ENCODE results near the gene DNAJC22. TPM values are rescaled to one million over a fixed set of nuclear protein-coding genes. Genes with fewer than 3 reads are reported as not detected.

DNAJC22 gene
- total and polyA plus RNA-seq, 2 of the 13 experiments (the other 11 are each of a cell fraction or from before 2014, with no cell fraction given), result 25.2 to 31.7 TPM

- peak; percentile 81 for TF ChIP-seq PRDM15 (CRISPR knock-in tag; IDR thresholded peaks at IDR 0.05)
- TF ChIP-seq HNF4G (IDR thresholded peaks at IDR 0.05; ENCODE audit: borderline replicate concordance, low read depth, low read length), result peak; percentile 89
- peak; percentile 95 for TF ChIP-seq HNF4G (CRISPR knock-in tag; IDR thresholded peaks at IDR 0.05; ENCODE audit: borderline replicate concordance, low read depth)
- no peak; the same call in 1 of the 2 replicates for TF ChIP-seq CHD2 (IDR thresholded peaks at IDR 0.05; ENCODE audit: low read depth, low read length)
- TF ChIP-seq ZNF883 (CRISPR knock-in tag; IDR thresholded peaks at IDR 0.05; ENCODE audit: not compliant biosample characterization), result no peak
- no peak for TF ChIP-seq HDAC6 (IDR thresholded peaks at IDR 0.05; ENCODE audit: low read depth, low read length)
- peak; percentile 43; the same call in 1 of the 2 replicates for TF ChIP-seq ZNF770 (CRISPR knock-in tag; IDR thresholded peaks at IDR 0.05)
- TF ChIP-seq STAT6 (CRISPR knock-in tag; IDR thresholded peaks at IDR 0.05; ENCODE audit: borderline replicate concordance), result peak; percentile 78; the same call in 1 of the 2 replicates
- peak; percentile 36 for TF ChIP-seq JARID2 (CRISPR knock-in tag; IDR thresholded peaks at IDR 0.05; ENCODE audit: insufficient replicate concordance)
- TF ChIP-seq ZBED4 (CRISPR knock-in tag; IDR thresholded peaks at IDR 0.05; ENCODE audit: borderline replicate concordance), result peak; percentile 87; the same call in 1 of the 2 replicates
- no peak for TF ChIP-seq NFRKB (IDR thresholded peaks at IDR 0.05)
- TF ChIP-seq FOXA1 (IDR thresholded peaks at IDR 0.05), result no peak
- 0 out of 2 replicates have a peak, but pooled peaks have one; percentile 16 for TF ChIP-seq FOXA1 (CRISPR knock-in tag; IDR thresholded peaks at IDR 0.05)
- TF ChIP-seq ZNF430 (CRISPR knock-in tag; IDR thresholded peaks at IDR 0.05), result peak; percentile 87; the same call in 1 of the 2 replicates
- TF ChIP-seq BORCS8-MEF2B (CRISPR knock-in tag; IDR thresholded peaks at IDR 0.05), result peak; percentile 78
- peak; percentile 85; the same call in 1 of the 2 replicates for TF ChIP-seq ZNF160 (CRISPR knock-in tag; IDR thresholded peaks at IDR 0.05)
Measured at GRCh38 chr12:49347311-49348193, 864 bp downstream of the DNAJC22 start (continued).
